Urothelium cell line (cell line): ENCODE data around the gene WNT2B.

Experiments
- DNase-seq: peaks from one replicate; pipeline ENCODE4 v3.0.0; 2011; ENCODE audit warnings: low spot score, mixed read lengths
- FAIRE-seq: peaks from 2 replicates; lab custom pipeline; 2011; peaks lifted over from hg19 to GRCh38; lab: Jason Lieb, UNC

Gene WNT2B

GRCh38 chr1:112563341-112563740, 54.6 kb downstream of the WNT2B start:
- DNase-seq (no peak), FAIRE-seq (no peak)

- no peak for DNase-seq
- FAIRE-seq, result no peak
Observed at GRCh38 chr1:112564081-112564480, 55.3 kb downstream of the WNT2B start.

GRCh38 chr1:112565800-112566199, 57.0 kb downstream of the WNT2B start:
- FAIRE-seq (no peak), DNase-seq (no peak)

- FAIRE-seq, result peak; percentile 96
Observed at GRCh38 chr1:112575154-112575804, 66.5 kb downstream of the WNT2B start.

GRCh38 chr1:112576240-112576639, 67.5 kb downstream of the WNT2B start:
- DNase-seq (no peak), FAIRE-seq (no peak)

More at GRCh38 chr1:112575154-112575804, 66.5 kb downstream of the WNT2B start:
- peak; percentile 48 for DNase-seq
